HEK293 (cell line): ENCODE results near the gene PRICKLE3.
A peak's percentile ranks its signal among the peaks of the same experiment; 100 is the strongest.

Experiments
- CTCF ChIP-seq: fragments of 450-650 bp; formaldehyde crosslinking; IDR thresholded peaks from 2 replicates; pipeline ENCODE4 v1.5.1; 2016; ENCODE audit warnings: missing biosample characterization, missing genetic modification characterization
- KLF16 ChIP-seq: fragments of 450-650 bp; formaldehyde crosslinking; IDR thresholded peaks from 2 replicates; pipeline ENCODE4 v1.5.1; 2017; ENCODE audit warnings: missing biosample characterization, missing genetic modification characterization
- KLF9 ChIP-seq: fragments of 450-650 bp; formaldehyde crosslinking; IDR thresholded peaks from 2 replicates; pipeline ENCODE4 v1.5.1; 2016; ENCODE audit warnings: missing biosample characterization, missing genetic modification characterization, low read depth
- MYNN ChIP-seq: fragments of 450-650 bp; formaldehyde crosslinking; IDR thresholded peaks from 2 replicates; pipeline ENCODE4 v1.5.1; 2016; ENCODE audit warnings: missing biosample characterization, missing genetic modification characterization, borderline replicate concordance
- PRDM10 ChIP-seq: fragments of 450-650 bp; formaldehyde crosslinking; IDR thresholded peaks from 2 replicates; pipeline ENCODE4 v1.5.1; 2016; ENCODE audit warnings: missing biosample characterization, missing genetic modification characterization
- PRDM4 ChIP-seq: fragments of 450-650 bp; formaldehyde crosslinking; IDR thresholded peaks from 2 replicates; pipeline ENCODE4 v1.5.1; 2017; ENCODE audit warnings: missing biosample characterization, missing genetic modification characterization
- REPIN1 ChIP-seq: fragments of 450-650 bp; formaldehyde crosslinking; IDR thresholded peaks from 2 replicates; pipeline ENCODE4 v1.5.1; 2017; ENCODE audit warnings: missing biosample characterization, missing genetic modification characterization, low read depth
- SCRT2 ChIP-seq: fragments of 450-650 bp; formaldehyde crosslinking; IDR thresholded peaks from 2 replicates; pipeline ENCODE4 v1.5.1; 2016; ENCODE audit warnings: missing biosample characterization, missing genetic modification characterization
- SP3 ChIP-seq: fragments of 450-650 bp; formaldehyde crosslinking; IDR thresholded peaks from 2 replicates; pipeline ENCODE4 v1.5.1; 2016; ENCODE audit warnings: missing biosample characterization, missing genetic modification characterization
- ZBTB17 ChIP-seq: fragments of 450-650 bp; formaldehyde crosslinking; IDR thresholded peaks from 2 replicates; pipeline ENCODE4 v1.5.1; 2016; ENCODE audit warnings: missing biosample characterization, missing genetic modification characterization
- ZBTB20 ChIP-seq: fragments of 450-650 bp; formaldehyde crosslinking; IDR thresholded peaks from 2 replicates; pipeline ENCODE4 v1.5.1; 2016; ENCODE audit warnings: missing biosample characterization, missing genetic modification characterization
- ZFHX2 ChIP-seq: fragments of 450-650 bp; formaldehyde crosslinking; conservative IDR thresholded peaks from 2 replicates; pipeline ENCODE4 v1.5.1; 2016; ENCODE audit warnings: missing biosample characterization, missing genetic modification characterization
- ZNF132 ChIP-seq: fragments of 450-650 bp; formaldehyde crosslinking; IDR thresholded peaks from 2 replicates; pipeline ENCODE4 v1.5.1; 2017; ENCODE audit warnings: missing biosample characterization, missing genetic modification characterization, borderline replicate concordance
- ZNF16 ChIP-seq: fragments of 450-650 bp; formaldehyde crosslinking; IDR thresholded peaks from 2 replicates; pipeline ENCODE4 v1.5.1; 2016; ENCODE audit warnings: low read depth, missing biosample characterization, missing genetic modification characterization
- ZNF214 ChIP-seq: fragments of 450-650 bp; formaldehyde crosslinking; IDR thresholded peaks from 2 replicates; pipeline ENCODE4 v1.5.1; 2017; ENCODE audit warnings: missing biosample characterization, mild to moderate bottlenecking, missing genetic modification characterization, borderline replicate concordance
- ZNF23 ChIP-seq: fragments of 450-650 bp; formaldehyde crosslinking; IDR thresholded peaks from 2 replicates; pipeline ENCODE4 v1.5.1; 2016; ENCODE audit warnings: missing biosample characterization, missing genetic modification characterization, borderline replicate concordance
- ZNF324 ChIP-seq: fragments of 450-650 bp; formaldehyde crosslinking; IDR thresholded peaks from 2 replicates; pipeline ENCODE4 v1.5.1; 2016; ENCODE audit warnings: missing biosample characterization, missing genetic modification characterization
- ZNF404 ChIP-seq: fragments of 450-650 bp; formaldehyde crosslinking; IDR thresholded peaks from 2 replicates; pipeline ENCODE4 v1.5.1; 2017; ENCODE audit warnings: missing biosample characterization, missing genetic modification characterization
- ZNF501 ChIP-seq: fragments of 450-650 bp; formaldehyde crosslinking; IDR thresholded peaks from 2 replicates; pipeline ENCODE4 v1.5.1; 2016; ENCODE audit warnings: missing biosample characterization, missing genetic modification characterization
- ZNF561 ChIP-seq: fragments of 450-650 bp; IDR thresholded peaks from 2 replicates; pipeline ENCODE4 v1.5.1; 2018; ENCODE audit warnings: missing biosample characterization, missing genetic modification characterization, borderline replicate concordance
- ZNF600 ChIP-seq: fragments of 450-650 bp; formaldehyde crosslinking; IDR thresholded peaks from 2 replicates; pipeline ENCODE4 v1.5.1; 2016; ENCODE audit warnings: missing biosample characterization, missing genetic modification characterization
- ZNF660 ChIP-seq: fragments of 450-650 bp; IDR thresholded peaks from 2 replicates; pipeline ENCODE4 v1.5.1; 2018; ENCODE audit warnings: missing biosample characterization, mild to moderate bottlenecking, missing genetic modification characterization
- ZNF768 ChIP-seq: fragments of 450-650 bp; formaldehyde crosslinking; IDR thresholded peaks from 2 replicates; pipeline ENCODE4 v1.5.1; 2018; ENCODE audit warnings: missing biosample characterization, mild to moderate bottlenecking, missing genetic modification characterization
- ZXDB ChIP-seq: fragments of 450-650 bp; formaldehyde crosslinking; IDR thresholded peaks from 2 replicates; pipeline ENCODE4 v1.5.1; 2016; ENCODE audit warnings: missing biosample characterization, missing genetic modification characterization
- TF ChIP-seq, protein P1 (sequence below): fragments of 450-650 bp; formaldehyde crosslinking; IDR thresholded peaks from 2 replicates; pipeline ENCODE4 v1.5.1; 2016; ENCODE audit warnings: missing biosample characterization, missing genetic modification characterization
- TF ChIP-seq, protein P2 (sequence below): sonication (generic); formaldehyde crosslinking; IDR thresholded peaks from 2 replicates; pipeline ENCODE4 v1.8.1; 2022; ENCODE audit warnings: mild to moderate bottlenecking, moderate library complexity, missing genetic modification reagents
- TF ChIP-seq, protein P3 (sequence below): IDR thresholded peaks from 2 replicates; pipeline ENCODE4 v1.6.1; 2011; ENCODE audit warnings: mild to moderate bottlenecking, low read depth, low read length, borderline replicate concordance

The PRICKLE3 gene

GRCh38 chrX:49163555-49164419, 22.4 kb downstream of the PRICKLE3 start (continued):
- TF ChIP-seq, protein P1, sequence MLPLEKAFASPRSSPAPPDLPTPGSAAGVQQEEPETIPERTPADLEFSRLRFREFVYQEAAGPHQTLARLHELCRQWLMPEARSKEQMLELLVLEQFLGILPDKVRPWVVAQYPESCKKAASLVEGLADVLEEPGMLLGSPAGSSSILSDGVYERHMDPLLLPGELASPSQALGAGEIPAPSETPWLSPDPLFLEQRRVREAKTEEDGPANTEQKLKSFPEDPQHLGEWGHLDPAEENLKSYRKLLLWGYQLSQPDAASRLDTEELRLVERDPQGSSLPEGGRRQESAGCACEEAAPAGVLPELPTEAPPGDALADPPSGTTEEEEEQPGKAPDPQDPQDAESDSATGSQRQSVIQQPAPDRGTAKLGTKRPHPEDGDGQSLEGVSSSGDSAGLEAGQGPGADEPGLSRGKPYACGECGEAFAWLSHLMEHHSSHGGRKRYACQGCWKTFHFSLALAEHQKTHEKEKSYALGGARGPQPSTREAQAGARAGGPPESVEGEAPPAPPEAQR (tag by site-specific recombination), result no peak
- TF ChIP-seq ZNF660, result peak; percentile 51; the same call in 1 of the 2 replicates
- TF ChIP-seq ZNF23 (tag by site-specific recombination), result no peak
- no peak for TF ChIP-seq PRDM4
- peak; percentile 71 for TF ChIP-seq ZXDB
- 0 out of 2 replicates have a peak, but pooled peaks have one; percentile 67 for TF ChIP-seq ZNF501 (tag by site-specific recombination)
- no peak for TF ChIP-seq ZNF132 (tag by site-specific recombination)
- TF ChIP-seq SCRT2, result no peak
- 0 out of 2 replicates have a peak, but pooled peaks have one; percentile 24 for TF ChIP-seq KLF16 (tag by site-specific recombination)
- TF ChIP-seq, protein P2, sequence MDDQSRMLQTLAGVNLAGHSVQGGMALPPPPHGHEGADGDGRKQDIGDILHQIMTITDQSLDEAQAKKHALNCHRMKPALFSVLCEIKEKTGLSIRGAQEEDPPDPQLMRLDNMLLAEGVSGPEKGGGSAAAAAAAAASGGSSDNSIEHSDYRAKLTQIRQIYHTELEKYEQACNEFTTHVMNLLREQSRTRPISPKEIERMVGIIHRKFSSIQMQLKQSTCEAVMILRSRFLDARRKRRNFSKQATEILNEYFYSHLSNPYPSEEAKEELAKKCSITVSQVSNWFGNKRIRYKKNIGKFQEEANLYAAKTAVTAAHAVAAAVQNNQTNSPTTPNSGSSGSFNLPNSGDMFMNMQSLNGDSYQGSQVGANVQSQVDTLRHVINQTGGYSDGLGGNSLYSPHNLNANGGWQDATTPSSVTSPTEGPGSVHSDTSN (CRISPR knock-in tag), result peak; percentile 43; the same call in 1 of the 2 replicates
- TF ChIP-seq ZNF561 (tag by site-specific recombination), result 0 out of 2 replicates have a peak, but pooled peaks have one; percentile 65
- no peak for TF ChIP-seq REPIN1 (tag by site-specific recombination)
- TF ChIP-seq SP3 (tag by site-specific recombination), result peak; percentile 97
- 0 out of 2 replicates have a peak, but pooled peaks have one; percentile 52 for TF ChIP-seq ZBTB17 (tag by site-specific recombination)
- TF ChIP-seq MYNN (tag by site-specific recombination), result no peak
- TF ChIP-seq ZNF600 (tag by site-specific recombination), result peak; percentile 96
- TF ChIP-seq ZNF16 (tag by site-specific recombination), result peak; percentile 59; the same call in 1 of the 2 replicates
- peak; percentile 52; the same call in 1 of the 2 replicates for TF ChIP-seq CTCF (tag by site-specific recombination)
- TF ChIP-seq, protein P3, sequence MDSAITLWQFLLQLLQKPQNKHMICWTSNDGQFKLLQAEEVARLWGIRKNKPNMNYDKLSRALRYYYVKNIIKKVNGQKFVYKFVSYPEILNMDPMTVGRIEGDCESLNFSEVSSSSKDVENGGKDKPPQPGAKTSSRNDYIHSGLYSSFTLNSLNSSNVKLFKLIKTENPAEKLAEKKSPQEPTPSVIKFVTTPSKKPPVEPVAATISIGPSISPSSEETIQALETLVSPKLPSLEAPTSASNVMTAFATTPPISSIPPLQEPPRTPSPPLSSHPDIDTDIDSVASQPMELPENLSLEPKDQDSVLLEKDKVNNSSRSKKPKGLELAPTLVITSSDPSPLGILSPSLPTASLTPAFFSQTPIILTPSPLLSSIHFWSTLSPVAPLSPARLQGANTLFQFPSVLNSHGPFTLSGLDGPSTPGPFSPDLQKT, result no peak
- TF ChIP-seq ZBTB20 (tag by site-specific recombination), result peak; percentile 19; the same call in 1 of the 2 replicates
- TF ChIP-seq ZNF214 (tag by site-specific recombination), result no peak
- TF ChIP-seq ZNF768 (tag by site-specific recombination), result no peak
- no peak for TF ChIP-seq ZNF404 (tag by site-specific recombination)
- no peak for TF ChIP-seq ZFHX2 (tag by site-specific recombination)
- peak; percentile 80 for TF ChIP-seq KLF9 (tag by site-specific recombination)
- TF ChIP-seq ZNF324 (tag by site-specific recombination), result peak; percentile 15; the same call in 1 of the 2 replicates
- TF ChIP-seq PRDM10 (tag by site-specific recombination), result peak; percentile 100
